ENCODE data around the gene FGF1. TPM values are rescaled to one million over a fixed set of nuclear protein-coding genes. Genes with fewer than 3 reads are reported as not detected.

Gene FGF1
- total and polyA plus RNA-seq, 8 donors, result 0.73 to 3.5 (median 1.0) TPM; not detected in 3

GRCh38 chr5:142548739-142549275 is 137.1 kb downstream of the FGF1 start:
- peaks cover 0 to 26% (median 10%) of the 10 kb centered on the region in 3 donors for H3K27me3 ChIP-seq
- DNase-seq, result peak; percentile 36 to 92
- no peak overlapping the region for H3K27ac ChIP-seq
- intact Hi-C loops (cut with DNase I; ENCODE audit: low total_unique reads), result loop anchor here (5.0 to 10.0 kb wide), 2 partner anchors 224 to 387 kb away; partner anchors contain the start of gene SPRY4
- 21 to 33% (median 32%) methylated on average over 5 of the region's 5 CpGs for WGBS, 5 donors
- H3K9me3 ChIP-seq, result no peaks in the 10 kb centered on the region
- TF ChIP-seq EP300 (IDR thresholded peaks at IDR 0.05) (no peak), CTCF (IDR thresholded peaks at IDR 0.05) (peak in 5 of 7 experiments; percentile 54 to 81 (median 65)), POLR2AphosphoS5 (IDR thresholded peaks at IDR 0.05) (peak in 1 of 3 donors; percentile 56)
- H3K36me3 ChIP-seq, result no peaks in the 10 kb centered on the region
- H3K4me3 ChIP-seq, result no peak overlapping the region
- H3K4me1 ChIP-seq, result peaks cover 0 to 27% (median 13%) of the 10 kb centered on the region in 4 donors

- no peaks in the 10 kb centered on the region for H3K36me3 ChIP-seq
- TF ChIP-seq POLR2A (IDR thresholded peaks at IDR 0.05), result no peak
- TF ChIP-seq CTCF (IDR thresholded peaks at IDR 0.05), result no peak
- no peak for TF ChIP-seq POLR2AphosphoS5 (IDR thresholded peaks at IDR 0.05)
- TF ChIP-seq EP300 (IDR thresholded peaks at IDR 0.05), result no peak
- WGBS, 5 donors, result 82 to 89% (median 87%) methylated on average over 9 of the region's 9 CpGs
These were observed 138.2 kb downstream of the FGF1 start for GRCh38 chr5:142547445-142548380.

GRCh38 chr5:142545650-142546322 is 140.1 kb downstream of the FGF1 start:
- 60 to 73% (median 62%) methylated on average over 3 of the region's 3 CpGs for whole genome bisulfite sequencing, 5 donors
- H3K9me3 ChIP-seq, result no peaks in the 10 kb centered on the region
- H3K4me1 ChIP-seq, result peaks cover 0 to 44% (median 14%) of the 10 kb centered on the region in 4 donors
- intact Hi-C loops (cut with DNase I; ENCODE audit: low total_unique reads), result loop anchor here (5.0 to 10.0 kb wide), 2 partner anchors 221 to 383 kb away; partner anchors contain the start of gene SPRY4
- H3K36me3 ChIP-seq, result no peaks in the 10 kb centered on the region
- TF ChIP-seq POLR2AphosphoS5 (IDR thresholded peaks at IDR 0.05) (no peak), EP300 (IDR thresholded peaks at IDR 0.05) (no peak), POLR2A (IDR thresholded peaks at IDR 0.05) (no peak), CTCF (IDR thresholded peaks at IDR 0.05) (no peak)
- H3K27me3 ChIP-seq, result peaks cover 0 to 8% (median 0%) of the 10 kb centered on the region in 3 donors
- H3K4me3 ChIP-seq, result no peak overlapping the region
- peak in 1 of 2 donors; percentile 36 for DNase-seq
- H3K27ac ChIP-seq, result no peak overlapping the region

More at GRCh38 chr5:142547445-142548380, 138.2 kb downstream of the FGF1 start:
- Histone ChIP-seq H3K27ac (no peak overlapping the region), H3K4me3 (no peak overlapping the region), H3K27me3 (peaks cover 0 to 26% (median 10%) of the 10 kb centered on the region in 3 donors), H3K9me3 (no peaks in the 10 kb centered on the region), H3K4me1 (peaks cover under 1 to 36% (median 13%) of the 10 kb centered on the region in 4 donors)
- no peak for DNase-seq
- intact Hi-C loops (cut with DNase I; ENCODE audit: low total_unique reads), result loop anchor here (5.0 to 10.0 kb wide), 2 partner anchors 223 to 385 kb away; partner anchors contain the start of gene SPRY4

All from stomach (tissue), 9 donors.